HepG2 (cell line): Measurements from ENCODE around the gene ASH1L. TPM values are rescaled to one million over a fixed set of nuclear protein-coding genes. Genes with fewer than 3 reads are reported as not detected.

Source experiments
- DPF2 ChIP-seq: sonication (generic); formaldehyde crosslinking; IDR thresholded peaks from 2 replicates; pipeline ENCODE4 v1.4.0; 2020; ENCODE audit warnings: mild to moderate bottlenecking, low read depth, missing genetic modification reagents, borderline replicate concordance
- ELF4 ChIP-seq: sonication (generic); formaldehyde crosslinking; IDR thresholded peaks from 2 replicates; pipeline ENCODE4 v1.5.0; 2020; ENCODE audit warnings: missing genetic modification reagents, mild to moderate bottlenecking, moderate library complexity, borderline replicate concordance
- FOXC1 ChIP-seq: sonication (generic); formaldehyde crosslinking; IDR thresholded peaks from 2 replicates; pipeline ENCODE4 v1.8.0; 2022; ENCODE audit warnings: mild to moderate bottlenecking, missing genetic modification reagents, borderline replicate concordance
- JUND ChIP-seq: sonication (generic); formaldehyde crosslinking; IDR thresholded peaks from 2 replicates; pipeline ENCODE4 v1.8.0; 2022; ENCODE audit warnings: mild to moderate bottlenecking, missing genetic modification reagents
- MAFF ChIP-seq: IDR thresholded peaks from 2 replicates; pipeline ENCODE4 v1.6.1; 2011; ENCODE audit warnings: low read depth, low read length, improper control_type of control experiment
- MBD4 ChIP-seq: IDR thresholded peaks from 2 replicates; pipeline ENCODE4 v1.6.1; 2012; ENCODE audit warnings: low read length, inconsistent platforms, borderline replicate concordance
- MEIS2 ChIP-seq: sonication (generic); formaldehyde crosslinking; IDR thresholded peaks from 2 replicates; pipeline ENCODE4 v1.9.0; 2021; ENCODE audit warnings: mild to moderate bottlenecking, missing genetic modification reagents
- MZF1 ChIP-seq: sonication (generic); formaldehyde crosslinking; IDR thresholded peaks from 2 replicates; pipeline ENCODE4 v1.8.1; 2023; ENCODE audit warnings: mild to moderate bottlenecking, missing genetic modification reagents, borderline replicate concordance
- PCBP1 ChIP-seq: fragments of 200-400 bp; formaldehyde crosslinking; IDR thresholded peaks from 2 replicates; pipeline ENCODE4 v1.6.1; 2017; ENCODE audit warnings: mild to moderate bottlenecking, low read depth, low read length, borderline replicate concordance
- REPIN1 ChIP-seq: sonication (generic); formaldehyde crosslinking; IDR thresholded peaks from 2 replicates; pipeline ENCODE4 v1.8.0; 2022; ENCODE audit warnings: missing genetic modification reagents, low read depth, mild to moderate bottlenecking, borderline replicate concordance
- SALL2 ChIP-seq: sonication (generic); formaldehyde crosslinking; IDR thresholded peaks from 2 replicates; pipeline ENCODE4 v1.8.1; 2023; ENCODE audit warnings: mild to moderate bottlenecking, missing genetic modification reagents, inconsistent platforms
- U2AF2 ChIP-seq: fragments of 200-400 bp; formaldehyde crosslinking; IDR thresholded peaks from 2 replicates; pipeline ENCODE4 v1.6.1; 2017; ENCODE audit warnings: low read depth, mild to moderate bottlenecking, low read length
- ZBTB1 ChIP-seq: sonication (generic); formaldehyde crosslinking; IDR thresholded peaks from 2 replicates; pipeline ENCODE4 v1.4.0; 2020; ENCODE audit warnings: missing genetic modification reagents, borderline replicate concordance
- ZFP37 ChIP-seq: sonication (generic); formaldehyde crosslinking; IDR thresholded peaks from 2 replicates; pipeline ENCODE4 v1.4.0; 2020; ENCODE audit warnings: missing genetic modification reagents, borderline replicate concordance
- ZFP41 ChIP-seq: sonication (generic); formaldehyde crosslinking; IDR thresholded peaks from 2 replicates; pipeline ENCODE4 v1.4.0; 2020; ENCODE audit warnings: mild to moderate bottlenecking, missing genetic modification reagents, borderline replicate concordance
- ZNF33A ChIP-seq: sonication (generic); formaldehyde crosslinking; IDR thresholded peaks from 2 replicates; pipeline ENCODE4 v1.5.1; 2020; ENCODE audit warnings: missing genetic modification reagents, mild to moderate bottlenecking, moderate library complexity, borderline replicate concordance
- ZNF670 ChIP-seq: sonication (generic); formaldehyde crosslinking; IDR thresholded peaks from 2 replicates; pipeline ENCODE4 v1.8.0; 2022; ENCODE audit warnings: mild to moderate bottlenecking, missing genetic modification reagents, borderline replicate concordance
- polyA plus RNA-seq, 8 experiments: library from polyadenylated mRNA; depleted of rRNA in 3 of 8; stranded (reverse) in 7 of 8; unstranded in 1 of 8; fragments of >200 nt; fragmentation: Illumina TruSeq in 4 of 8; extraction: Trizol in 4 of 8; gene quantifications; 2 replicates each; pipeline versions ENCODE4 v1.2.1 to v1.2.3, GENCODE V29; 2011 to 2016; ENCODE audit warnings: low read depth in 4 of 8, missing spikeins in 1 of 8, mixed read lengths in 1 of 8; ENCODE audit not compliant: insufficient read depth in 1 of 8
- total RNA-seq, 5 experiments: library from RNA; depleted of rRNA; stranded (reverse); fragments of >200 nt; fragmentation: Illumina TruSeq; extraction: Trizol; gene quantifications; 2 replicates each; pipeline ENCODE4 v1.2.3, GENCODE V29; 2016; ENCODE audit warnings: low read depth in 1 of 5
- TF ChIP-seq, protein P1 (sequence below): sonication (generic); formaldehyde crosslinking; IDR thresholded peaks from 2 replicates; pipeline ENCODE4 v1.5.0; 2020; ENCODE audit warnings: missing genetic modification reagents
- TF ChIP-seq, protein P2 (sequence below): sonication (generic); formaldehyde crosslinking; IDR thresholded peaks from 2 replicates; pipeline ENCODE4 v1.4.0; 2020; ENCODE audit warnings: low read depth, missing genetic modification reagents
- TF ChIP-seq, protein P3 (sequence below): sonication (generic); formaldehyde crosslinking; IDR thresholded peaks from 2 replicates; pipeline ENCODE4 v1.4.0; 2020; ENCODE audit warnings: missing genetic modification reagents
- TF ChIP-seq, protein P4 (sequence below): sonication (generic); formaldehyde crosslinking; IDR thresholded peaks from 2 replicates; pipeline ENCODE4 v1.4.0; 2020; ENCODE audit warnings: mild to moderate bottlenecking, missing genetic modification reagents

Gene ASH1L
- total and polyA plus RNA-seq, 2 of the 13 experiments (the other 11 are each of a cell fraction or from before 2014, with no cell fraction given): 10.2 to 15.3 TPM

DNA sequence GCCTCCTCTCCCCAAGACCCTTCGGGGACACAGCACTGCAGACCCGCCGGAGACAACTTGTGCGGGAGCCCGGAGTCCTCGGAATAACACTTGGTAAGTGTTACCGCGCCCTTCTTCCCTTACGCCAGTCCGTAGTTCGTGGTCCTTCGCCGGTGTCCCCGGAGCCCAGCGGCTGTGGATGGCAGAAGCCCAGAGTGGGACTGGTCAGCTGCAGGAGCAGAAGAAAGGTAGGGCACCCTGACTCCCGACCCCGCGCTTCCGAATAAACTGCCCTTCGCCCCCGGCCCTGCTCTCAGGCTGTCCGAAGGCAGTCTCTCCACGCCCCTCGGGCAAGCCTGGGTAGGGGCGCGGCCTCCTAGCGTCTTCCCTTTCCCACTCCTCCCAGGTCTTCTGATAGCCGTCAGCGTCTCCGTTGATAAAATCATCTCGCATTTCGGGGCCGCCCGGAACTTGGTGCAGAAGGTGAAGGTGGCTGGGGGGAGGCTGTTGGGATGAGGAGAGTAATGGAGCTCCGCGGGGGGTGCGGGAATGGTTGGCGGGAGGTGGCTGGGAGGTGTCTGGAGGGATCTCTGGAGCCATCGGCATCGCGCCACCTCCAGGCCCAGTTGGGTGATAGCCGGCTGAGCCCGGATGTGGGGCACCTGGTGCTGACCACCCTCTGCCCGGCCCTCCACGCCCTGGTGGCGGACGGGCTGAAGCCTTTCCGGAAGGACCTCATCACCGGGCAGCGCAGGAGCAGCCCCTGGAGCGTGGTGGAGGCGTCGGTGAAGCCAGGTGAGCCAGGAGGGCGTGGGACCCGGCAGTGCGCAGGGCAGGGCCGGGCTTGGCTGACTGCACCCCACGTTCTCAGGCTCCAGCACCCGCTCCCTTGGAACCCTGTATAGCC, 237.6 kb downstream of the ASH1L start (continued):
- no peak for TF ChIP-seq ZBTB1 (CRISPR knock-in tag)
- TF ChIP-seq U2AF2: no peak
- TF ChIP-seq MBD4: no peak
- TF ChIP-seq FOXC1 (CRISPR knock-in tag): no peak; the same call in 1 of the 2 replicates
- TF ChIP-seq, protein P1, sequence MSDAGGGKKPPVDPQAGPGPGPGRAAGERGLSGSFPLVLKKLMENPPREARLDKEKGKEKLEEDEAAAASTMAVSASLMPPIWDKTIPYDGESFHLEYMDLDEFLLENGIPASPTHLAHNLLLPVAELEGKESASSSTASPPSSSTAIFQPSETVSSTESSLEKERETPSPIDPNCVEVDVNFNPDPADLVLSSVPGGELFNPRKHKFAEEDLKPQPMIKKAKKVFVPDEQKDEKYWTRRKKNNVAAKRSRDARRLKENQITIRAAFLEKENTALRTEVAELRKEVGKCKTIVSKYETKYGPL (CRISPR knock-in tag): no peak
- no peak for TF ChIP-seq MZF1 (CRISPR knock-in tag)
- TF ChIP-seq JUND: no peak
- TF ChIP-seq ZNF33A (CRISPR knock-in tag): no peak
- no peak for TF ChIP-seq MAFF
- TF ChIP-seq REPIN1 (CRISPR knock-in tag): peak; percentile 69; the same call in 1 of the 2 replicates
- TF ChIP-seq PCBP1: no peak
- no peak for TF ChIP-seq ZFP41 (CRISPR knock-in tag)
- no peak for TF ChIP-seq ZFP37 (CRISPR knock-in tag)
- no peak; the same call in 1 of the 2 replicates for TF ChIP-seq MEIS2 (CRISPR knock-in tag)
- TF ChIP-seq ELF4 (CRISPR knock-in tag): no peak
- TF ChIP-seq DPF2 (CRISPR knock-in tag): no peak
- TF ChIP-seq, protein P2, sequence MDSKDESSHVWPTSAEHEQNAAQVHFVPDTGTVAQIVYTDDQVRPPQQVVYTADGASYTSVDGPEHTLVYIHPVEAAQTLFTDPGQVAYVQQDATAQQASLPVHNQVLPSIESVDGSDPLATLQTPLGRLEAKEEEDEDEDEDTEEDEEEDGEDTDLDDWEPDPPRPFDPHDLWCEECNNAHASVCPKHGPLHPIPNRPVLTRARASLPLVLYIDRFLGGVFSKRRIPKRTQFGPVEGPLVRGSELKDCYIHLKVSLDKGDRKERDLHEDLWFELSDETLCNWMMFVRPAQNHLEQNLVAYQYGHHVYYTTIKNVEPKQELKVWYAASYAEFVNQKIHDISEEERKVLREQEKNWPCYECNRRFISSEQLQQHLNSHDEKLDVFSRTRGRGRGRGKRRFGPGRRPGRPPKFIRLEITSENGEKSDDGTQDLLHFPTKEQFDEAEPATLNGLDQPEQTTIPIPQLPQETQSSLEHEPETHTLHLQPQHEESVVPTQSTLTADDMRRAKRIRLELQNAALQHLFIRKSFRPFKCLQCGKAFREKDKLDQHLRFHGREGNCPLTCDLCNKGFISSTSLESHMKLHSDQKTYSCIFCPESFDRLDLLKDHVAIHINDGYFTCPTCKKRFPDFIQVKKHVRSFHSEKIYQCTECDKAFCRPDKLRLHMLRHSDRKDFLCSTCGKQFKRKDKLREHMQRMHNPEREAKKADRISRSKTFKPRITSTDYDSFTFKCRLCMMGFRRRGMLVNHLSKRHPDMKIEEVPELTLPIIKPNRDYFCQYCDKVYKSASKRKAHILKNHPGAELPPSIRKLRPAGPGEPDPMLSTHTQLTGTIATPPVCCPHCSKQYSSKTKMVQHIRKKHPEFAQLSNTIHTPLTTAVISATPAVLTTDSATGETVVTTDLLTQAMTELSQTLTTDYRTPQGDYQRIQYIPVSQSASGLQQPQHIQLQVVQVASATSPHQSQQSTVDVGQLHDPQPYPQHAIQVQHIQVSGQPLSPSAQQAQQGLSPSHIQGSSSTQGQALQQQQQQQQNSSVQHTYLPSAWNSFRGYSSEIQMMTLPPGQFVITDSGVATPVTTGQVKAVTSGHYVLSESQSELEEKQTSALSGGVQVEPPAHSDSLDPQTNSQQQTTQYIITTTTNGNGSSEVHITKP (CRISPR knock-in tag): no peak
- TF ChIP-seq, protein P3, sequence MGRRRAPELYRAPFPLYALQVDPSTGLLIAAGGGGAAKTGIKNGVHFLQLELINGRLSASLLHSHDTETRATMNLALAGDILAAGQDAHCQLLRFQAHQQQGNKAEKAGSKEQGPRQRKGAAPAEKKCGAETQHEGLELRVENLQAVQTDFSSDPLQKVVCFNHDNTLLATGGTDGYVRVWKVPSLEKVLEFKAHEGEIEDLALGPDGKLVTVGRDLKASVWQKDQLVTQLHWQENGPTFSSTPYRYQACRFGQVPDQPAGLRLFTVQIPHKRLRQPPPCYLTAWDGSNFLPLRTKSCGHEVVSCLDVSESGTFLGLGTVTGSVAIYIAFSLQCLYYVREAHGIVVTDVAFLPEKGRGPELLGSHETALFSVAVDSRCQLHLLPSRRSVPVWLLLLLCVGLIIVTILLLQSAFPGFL (CRISPR knock-in tag): no peak
- TF ChIP-seq SALL2 (CRISPR knock-in tag): peak; percentile 20; the same call in 1 of the 2 replicates
- no peak; the same call in 1 of the 2 replicates for TF ChIP-seq ZNF670 (CRISPR knock-in tag)
- TF ChIP-seq, protein P4, sequence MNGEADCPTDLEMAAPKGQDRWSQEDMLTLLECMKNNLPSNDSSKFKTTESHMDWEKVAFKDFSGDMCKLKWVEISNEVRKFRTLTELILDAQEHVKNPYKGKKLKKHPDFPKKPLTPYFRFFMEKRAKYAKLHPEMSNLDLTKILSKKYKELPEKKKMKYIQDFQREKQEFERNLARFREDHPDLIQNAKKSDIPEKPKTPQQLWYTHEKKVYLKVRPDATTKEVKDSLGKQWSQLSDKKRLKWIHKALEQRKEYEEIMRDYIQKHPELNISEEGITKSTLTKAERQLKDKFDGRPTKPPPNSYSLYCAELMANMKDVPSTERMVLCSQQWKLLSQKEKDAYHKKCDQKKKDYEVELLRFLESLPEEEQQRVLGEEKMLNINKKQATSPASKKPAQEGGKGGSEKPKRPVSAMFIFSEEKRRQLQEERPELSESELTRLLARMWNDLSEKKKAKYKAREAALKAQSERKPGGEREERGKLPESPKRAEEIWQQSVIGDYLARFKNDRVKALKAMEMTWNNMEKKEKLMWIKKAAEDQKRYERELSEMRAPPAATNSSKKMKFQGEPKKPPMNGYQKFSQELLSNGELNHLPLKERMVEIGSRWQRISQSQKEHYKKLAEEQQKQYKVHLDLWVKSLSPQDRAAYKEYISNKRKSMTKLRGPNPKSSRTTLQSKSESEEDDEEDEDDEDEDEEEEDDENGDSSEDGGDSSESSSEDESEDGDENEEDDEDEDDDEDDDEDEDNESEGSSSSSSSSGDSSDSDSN (CRISPR knock-in tag): peak; percentile 15; the same call in 1 of the 2 replicates
